Measurements from ENCODE around the gene C2CD5.
"Not testable (repeated sequence)": the region's sequence is repeated elsewhere in the genome, so short reads cannot be mapped to it uniquely, and the experiment has no call there.

C2CD5 gene, protein sequence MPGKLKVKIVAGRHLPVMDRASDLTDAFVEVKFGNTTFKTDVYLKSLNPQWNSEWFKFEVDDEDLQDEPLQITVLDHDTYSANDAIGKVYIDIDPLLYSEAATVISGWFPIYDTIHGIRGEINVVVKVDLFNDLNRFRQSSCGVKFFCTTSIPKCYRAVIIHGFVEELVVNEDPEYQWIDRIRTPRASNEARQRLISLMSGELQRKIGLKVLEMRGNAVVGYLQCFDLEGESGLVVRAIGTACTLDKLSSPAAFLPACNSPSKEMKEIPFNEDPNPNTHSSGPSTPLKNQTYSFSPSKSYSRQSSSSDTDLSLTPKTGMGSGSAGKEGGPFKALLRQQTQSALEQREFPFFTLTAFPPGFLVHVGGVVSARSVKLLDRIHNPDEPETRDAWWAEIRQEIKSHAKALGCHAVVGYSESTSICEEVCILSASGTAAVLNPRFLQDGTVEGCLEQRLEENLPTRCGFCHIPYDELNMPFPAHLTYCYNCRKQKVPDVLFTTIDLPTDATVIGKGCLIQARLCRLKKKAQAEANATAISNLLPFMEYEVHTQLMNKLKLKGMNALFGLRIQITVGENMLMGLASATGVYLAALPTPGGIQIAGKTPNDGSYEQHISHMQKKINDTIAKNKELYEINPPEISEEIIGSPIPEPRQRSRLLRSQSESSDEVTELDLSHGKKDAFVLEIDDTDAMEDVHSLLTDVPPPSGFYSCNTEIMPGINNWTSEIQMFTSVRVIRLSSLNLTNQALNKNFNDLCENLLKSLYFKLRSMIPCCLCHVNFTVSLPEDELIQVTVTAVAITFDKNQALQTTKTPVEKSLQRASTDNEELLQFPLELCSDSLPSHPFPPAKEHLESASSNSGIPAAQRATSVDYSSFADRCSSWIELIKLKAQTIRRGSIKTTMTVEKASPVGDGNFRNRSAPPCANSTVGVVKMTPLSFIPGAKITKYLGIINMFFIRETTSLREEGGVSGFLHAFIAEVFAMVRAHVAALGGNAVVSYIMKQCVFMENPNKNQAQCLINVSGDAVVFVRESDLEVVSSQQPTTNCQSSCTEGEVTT

GRCh38 chr12:22544038-22544979 lies at the start of gene C2CD5:
Gene C2CD5 (minus strand): TSS chr12:22544542. CDS start chr12:22544150, 392 bp downstream.
- peak; percentile 94 to 96 for DNase-seq

DNA sequence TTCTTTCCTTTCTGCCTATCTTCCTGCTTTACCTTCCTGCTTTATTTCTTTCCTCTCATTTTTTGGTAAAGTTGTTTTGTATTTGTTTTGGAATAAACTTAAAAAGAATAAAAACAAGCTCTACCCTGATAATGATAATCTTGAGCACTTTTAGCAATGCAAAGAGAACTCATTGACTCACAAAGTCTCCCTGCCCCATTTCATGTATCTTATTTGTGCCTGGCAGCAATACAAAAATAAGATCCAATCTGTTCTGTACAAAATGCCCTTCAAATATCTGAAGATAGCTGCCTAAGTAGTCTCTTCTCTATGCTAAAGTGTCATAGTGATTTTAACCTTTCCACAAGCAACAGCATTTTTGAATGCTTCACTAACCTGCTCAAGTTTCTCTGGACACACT lies 49.5 kb upstream of the C2CD5 start:
- no peak for DNase-seq

- no peak for DNase-seq
Observed at GRCh38 chr12:22588817-22589216, 44.5 kb upstream of the C2CD5 start.

- DNase-seq, result no peak
Observed at GRCh38 chr12:22578328-22578727, 34.0 kb upstream of the C2CD5 start.

- no peak for DNase-seq
Observed at GRCh38 chr12:22577667-22578066, 33.3 kb upstream of the C2CD5 start.

DNA sequence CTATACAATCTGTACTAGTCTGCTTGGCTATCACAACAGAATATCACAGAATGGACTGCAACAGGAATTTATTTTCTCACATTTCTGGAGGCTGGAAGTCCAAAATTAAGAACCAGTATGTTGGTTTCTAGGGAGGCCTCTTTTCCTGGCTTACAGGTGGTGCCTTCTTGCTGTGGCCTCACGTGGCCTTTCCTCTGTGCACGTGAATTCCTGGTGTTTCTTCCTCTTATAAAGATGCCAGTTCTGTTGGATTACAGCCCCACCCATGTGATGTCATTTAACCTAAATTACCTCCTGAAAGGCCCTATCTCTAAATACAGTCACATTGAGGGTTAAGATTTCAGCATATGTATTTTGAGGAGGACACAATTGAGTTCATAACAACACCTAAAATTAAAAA lies 32.1 kb upstream of the C2CD5 start:
- no peak for DNase-seq

DNA sequence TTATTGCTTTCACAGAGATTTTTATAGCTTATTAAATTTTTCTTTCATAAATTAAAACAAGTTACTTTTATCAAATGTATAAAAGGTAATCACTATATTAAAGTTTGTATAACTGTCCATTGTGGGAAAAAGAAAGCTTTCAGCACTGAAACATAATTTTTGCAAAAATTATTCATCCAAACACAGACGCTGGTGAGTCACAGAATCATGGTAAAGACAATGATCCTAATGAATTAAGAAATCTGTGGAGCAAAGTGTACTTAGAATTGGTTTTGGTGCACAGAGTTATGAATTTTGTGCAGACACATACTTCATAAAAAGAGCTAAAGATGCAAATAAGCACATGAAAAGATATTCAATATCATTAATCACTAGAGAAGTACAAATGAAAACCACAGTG lies 31.7 kb upstream of the C2CD5 start:
- DNase-seq, result no peak

- no peak for DNase-seq
Observed at GRCh38 chr12:22574921-22575320, 30.6 kb upstream of the C2CD5 start.

DNA sequence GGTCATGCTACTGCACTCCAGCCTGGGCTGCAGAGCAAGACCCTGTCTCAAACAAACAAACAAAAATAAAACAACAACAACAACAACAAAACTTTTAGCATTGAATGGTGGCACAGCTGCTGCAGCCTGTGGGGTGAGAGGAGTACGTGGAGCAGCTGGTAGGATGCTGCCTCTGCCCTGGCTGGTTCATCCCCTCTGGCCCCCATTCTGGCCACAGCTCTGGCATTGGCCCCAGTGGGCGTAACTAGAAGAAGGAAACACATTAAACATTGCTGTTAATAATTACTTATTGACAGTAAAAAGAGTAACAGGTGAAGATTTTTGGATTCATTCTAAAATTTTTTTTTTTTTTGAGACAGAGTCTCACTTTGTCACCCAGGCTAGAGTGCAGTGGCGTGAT lies 28.8 kb upstream of the C2CD5 start:
- DNase-seq, result no peak

DNA sequence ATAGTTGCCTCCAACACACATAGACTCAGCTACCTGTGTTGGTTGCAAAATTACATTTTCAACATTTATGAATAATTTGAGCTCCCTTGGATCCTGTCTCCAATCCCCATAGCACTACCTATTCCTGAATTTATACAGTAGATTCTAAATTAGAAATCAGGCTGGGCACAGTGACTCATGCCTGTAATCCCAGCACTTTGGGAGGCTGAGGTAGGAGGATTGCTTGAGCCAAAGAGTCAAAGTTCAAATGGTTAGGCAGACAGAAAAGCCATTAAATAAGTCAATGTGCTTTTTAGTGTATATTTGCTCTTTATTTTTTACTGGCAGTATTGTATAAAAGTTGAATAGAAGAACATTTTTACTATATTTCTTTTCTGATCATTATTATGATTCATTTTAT lies 24.9 kb upstream of the C2CD5 start:
- DNase-seq, result no peak

GRCh38 chr12:22562036-22563028 lies 18.0 kb upstream of the C2CD5 start:
- no peak for DNase-seq

GRCh38 chr12:22554750-22555149 lies 10.4 kb upstream of the C2CD5 start:
- DNase-seq, result not testable (repeated sequence)

DNA sequence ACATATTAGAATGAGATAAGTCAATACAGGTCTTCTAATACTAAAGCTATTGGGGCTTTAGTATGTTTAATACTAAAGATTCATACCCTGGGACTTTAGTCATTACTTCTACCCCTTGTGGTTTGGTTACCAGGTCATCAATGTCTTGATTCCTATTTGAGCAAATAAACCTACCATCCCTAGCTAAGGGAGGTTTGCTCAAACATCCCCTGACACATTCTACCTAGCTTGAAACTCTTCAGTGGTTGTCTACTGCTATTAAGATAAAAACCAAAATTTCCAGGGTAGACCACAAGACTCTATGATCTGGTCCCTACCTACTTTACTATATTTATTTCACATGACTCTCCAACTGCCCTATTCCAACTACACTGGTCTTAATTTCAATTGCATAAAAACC lies 7.3 kb upstream of the C2CD5 start:
- DNase-seq, result no peak

- DNase-seq, result no peak
Observed at GRCh38 chr12:22545255-22545654, 913 bp upstream of the C2CD5 start.

- peak; percentile 26 to 52 for DNase-seq
Observed at GRCh38 chr12:22543246-22544037, 900 bp downstream of the C2CD5 start.

GRCh38 chr12:22541496-22542155 lies 2.7 kb downstream of the C2CD5 start:
- DNase-seq, result no peak

- DNase-seq, result peak in 1 of 2 donors; percentile 23
Observed at GRCh38 chr12:22539055-22539454, 5.3 kb downstream of the C2CD5 start.

DNA sequence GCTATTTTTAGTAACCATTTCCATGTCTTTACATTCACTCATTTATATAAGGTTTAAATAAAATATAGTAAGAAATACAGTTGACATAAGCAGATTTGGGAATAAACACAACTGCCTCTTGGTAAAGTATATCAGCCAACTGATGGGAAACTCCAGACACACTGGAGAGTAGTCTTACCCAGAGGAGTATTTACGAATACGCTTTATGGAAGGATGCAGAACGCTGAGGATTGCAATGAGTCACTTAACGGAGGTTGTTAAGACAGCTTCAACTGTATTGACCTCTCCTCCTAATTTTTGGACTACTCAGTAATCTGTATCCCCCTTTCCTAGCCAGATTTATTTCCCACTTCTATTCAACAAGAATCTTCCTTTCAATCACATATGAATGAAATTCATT lies 6.0 kb downstream of the C2CD5 start:
- no peak for DNase-seq

DNA sequence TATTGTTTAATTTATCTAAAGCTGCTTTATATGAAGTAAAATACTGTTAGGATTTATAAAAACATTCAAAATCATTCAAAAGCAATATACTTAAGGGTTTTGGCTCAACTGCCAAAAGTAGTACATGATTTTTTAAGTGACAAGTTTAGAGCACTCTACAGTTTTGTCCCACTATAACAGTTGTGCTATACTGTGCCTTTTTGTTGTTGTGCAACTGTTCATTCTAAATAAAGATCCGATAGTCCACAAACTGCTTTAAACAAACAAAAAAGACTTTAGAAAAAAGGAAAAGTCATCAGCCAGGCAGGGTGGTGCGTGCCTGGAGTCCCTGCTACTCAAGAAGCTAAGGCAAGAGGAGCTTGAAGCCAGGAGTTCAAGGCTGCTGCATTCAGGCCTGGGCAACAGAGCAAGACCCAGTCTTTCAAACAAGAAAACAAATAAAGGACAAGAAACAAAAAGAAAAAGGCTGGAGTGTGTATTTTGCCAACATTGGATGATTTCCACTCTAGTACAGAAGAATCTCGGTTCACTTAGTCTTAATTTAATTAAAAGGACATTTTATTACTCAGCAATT lies 7.3 kb downstream of the C2CD5 start:
- DNase-seq, result no peak
